ENCODE results near the gene RPS6KA5.

RPS6KA5 gene

GRCh38 chr14:90813442-90813841 lies 247.0 kb downstream of the RPS6KA5 start:
- DNase-seq (ENCODE audit: low spot score), result no peak
- TF ChIP-seq, protein P1, sequence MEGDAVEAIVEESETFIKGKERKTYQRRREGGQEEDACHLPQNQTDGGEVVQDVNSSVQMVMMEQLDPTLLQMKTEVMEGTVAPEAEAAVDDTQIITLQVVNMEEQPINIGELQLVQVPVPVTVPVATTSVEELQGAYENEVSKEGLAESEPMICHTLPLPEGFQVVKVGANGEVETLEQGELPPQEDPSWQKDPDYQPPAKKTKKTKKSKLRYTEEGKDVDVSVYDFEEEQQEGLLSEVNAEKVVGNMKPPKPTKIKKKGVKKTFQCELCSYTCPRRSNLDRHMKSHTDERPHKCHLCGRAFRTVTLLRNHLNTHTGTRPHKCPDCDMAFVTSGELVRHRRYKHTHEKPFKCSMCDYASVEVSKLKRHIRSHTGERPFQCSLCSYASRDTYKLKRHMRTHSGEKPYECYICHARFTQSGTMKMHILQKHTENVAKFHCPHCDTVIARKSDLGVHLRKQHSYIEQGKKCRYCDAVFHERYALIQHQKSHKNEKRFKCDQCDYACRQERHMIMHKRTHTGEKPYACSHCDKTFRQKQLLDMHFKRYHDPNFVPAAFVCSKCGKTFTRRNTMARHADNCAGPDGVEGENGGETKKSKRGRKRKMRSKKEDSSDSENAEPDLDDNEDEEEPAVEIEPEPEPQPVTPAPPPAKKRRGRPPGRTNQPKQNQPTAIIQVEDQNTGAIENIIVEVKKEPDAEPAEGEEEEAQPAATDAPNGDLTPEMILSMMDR (conservative IDR thresholded peaks at IDR 0.05; ENCODE audit: low read depth), result no peak
- POLR2A ChIA-PET (ENCODE audit: low non-redundant PET), result no interaction called here
- H3K27ac ChIP-seq, result no peak overlapping the region
- CTCF ChIA-PET, result interaction anchor here (0.7 kb wide), 1 partner anchor 55 kb away, joined by 3 read pairs; no protein-coding TSS in a partner anchor

DNA sequence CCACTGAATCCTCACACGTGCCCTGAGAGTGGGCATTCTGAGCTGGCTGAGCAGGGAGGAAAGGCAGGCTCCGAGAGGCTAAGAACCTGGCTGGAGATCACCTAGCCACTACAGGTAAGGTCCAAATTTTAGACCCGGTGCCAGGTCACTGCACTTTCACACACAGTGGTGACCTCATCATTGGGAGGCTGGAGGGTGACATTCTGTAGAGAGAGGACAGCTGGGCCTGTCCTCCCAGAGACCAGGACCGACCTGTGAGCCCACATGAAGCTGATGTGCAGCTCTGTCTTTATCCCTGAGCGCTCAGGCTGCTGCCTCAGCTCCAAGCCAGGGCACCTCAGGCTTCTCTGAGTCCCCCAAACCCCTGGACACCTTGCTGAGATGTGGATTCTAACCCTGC lies 248.3 kb downstream of the RPS6KA5 start:
- TF ChIP-seq, protein P1 (conservative IDR thresholded peaks at IDR 0.05; ENCODE audit: low read depth), result no peak
- ChIA-PET POLR2A (ENCODE audit: low non-redundant PET) (no interaction called here), CTCF (no interaction called here)
- DNase-seq (ENCODE audit: low spot score), result no peak
- no peak overlapping the region for H3K27ac ChIP-seq

DNA sequence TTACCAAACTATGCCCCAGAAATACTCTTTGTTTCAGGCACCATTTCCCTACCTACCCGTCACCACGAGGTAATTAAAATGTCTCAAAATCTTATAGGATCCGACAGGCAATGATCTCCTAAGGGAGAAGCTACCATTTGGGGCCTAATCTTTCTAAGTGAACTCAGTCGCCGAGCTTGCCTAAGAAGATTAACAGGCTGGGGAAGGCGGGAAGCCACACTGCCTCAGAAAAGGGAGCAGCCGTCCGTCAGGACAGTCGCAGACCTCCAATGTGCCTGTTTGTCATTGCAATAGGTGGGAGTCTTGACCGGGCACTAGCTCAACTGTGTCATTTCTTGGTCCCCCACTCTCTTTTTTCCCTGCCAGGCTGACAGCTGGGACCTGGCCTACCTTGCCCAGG lies 248.8 kb downstream of the RPS6KA5 start:
- CTCF ChIA-PET, result no interaction called here
- TF ChIP-seq, protein P1 (conservative IDR thresholded peaks at IDR 0.05; ENCODE audit: low read depth), result no peak
- POLR2A ChIA-PET (ENCODE audit: low non-redundant PET), result no interaction called here
- no peak overlapping the region for H3K27ac ChIP-seq
- no peak for DNase-seq (ENCODE audit: low spot score)

GRCh38 chr14:90810806-90811205 lies 249.6 kb downstream of the RPS6KA5 start:
- POLR2A ChIA-PET (ENCODE audit: low non-redundant PET), result no interaction called here
- TF ChIP-seq, protein P1 (conservative IDR thresholded peaks at IDR 0.05; ENCODE audit: low read depth), result no peak
- CTCF ChIA-PET, result no interaction called here
- DNase-seq (ENCODE audit: low spot score), result no peak
- no peak overlapping the region for H3K27ac ChIP-seq

DNA sequence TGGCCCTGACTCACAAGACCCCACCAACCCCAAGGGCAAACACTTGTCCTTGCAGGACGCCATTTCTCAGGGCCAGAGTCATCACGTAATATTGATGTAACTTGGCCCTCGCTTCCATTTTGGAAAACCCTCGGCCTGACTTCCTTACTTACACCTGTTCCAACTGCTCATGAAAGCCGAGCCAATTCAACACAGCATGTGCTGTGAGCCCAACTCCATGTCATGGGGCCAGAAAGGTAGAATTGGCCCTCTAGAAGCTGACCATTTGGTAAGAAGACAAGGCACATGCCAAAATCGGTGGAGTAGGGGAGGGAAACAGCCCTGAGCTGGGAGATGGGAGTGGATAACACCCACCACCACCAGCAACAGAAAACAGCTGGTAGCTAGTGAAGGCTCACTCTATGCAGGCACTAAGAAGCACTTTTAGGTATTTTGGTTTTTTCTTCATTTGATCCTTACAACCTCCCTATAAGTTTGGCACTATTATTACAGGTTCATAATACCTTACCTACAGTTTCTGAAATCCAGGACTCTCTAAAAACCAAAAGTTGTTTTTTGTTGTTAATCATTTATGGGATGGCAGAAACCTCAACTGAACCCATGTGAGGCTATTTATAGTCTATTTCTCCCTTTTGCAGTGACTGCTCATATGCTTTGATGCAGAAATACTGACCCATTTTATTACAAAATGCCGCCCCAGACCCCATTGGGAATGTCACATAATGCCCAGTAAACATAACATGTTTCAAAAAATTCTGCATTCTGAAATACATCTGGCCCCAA lies 250.7 kb downstream of the RPS6KA5 start:
- DNase-seq (ENCODE audit: low spot score), result no peak
- ChIA-PET POLR2A (ENCODE audit: low non-redundant PET) (no interaction called here), CTCF (no interaction called here)
- H3K27ac ChIP-seq, result no peak overlapping the region
- TF ChIP-seq, protein P1 (conservative IDR thresholded peaks at IDR 0.05; ENCODE audit: low read depth), result no peak

- no peak for DNase-seq (ENCODE audit: low spot score)
- TF ChIP-seq, protein P1 (conservative IDR thresholded peaks at IDR 0.05; ENCODE audit: low read depth), result no peak
- ChIA-PET POLR2A (ENCODE audit: low non-redundant PET) (no interaction called here), CTCF (no interaction called here)
- H3K27ac ChIP-seq, result no peak overlapping the region
Observed at GRCh38 chr14:90808759-90809529, 251.5 kb downstream of the RPS6KA5 start.
